Body of pancreas (tissue), 4 donors: ENCODE measurements around the gene DHRS4L2.

Experiments used
- POLR2A ChIP-seq, 3 donors: fragments of 450-650 bp; IDR thresholded peaks; one replicate each; pipeline ENCODE4 v1.6.1; 2016; ENCODE audit warnings: antibody characterized with exemption in 3 of 3, mild to moderate bottlenecking in 2 of 3
- TF ChIP-seq, protein P1 (sequence below), 7 experiments: fragments of 450-650 bp in 4 of 7; fragments of 200-600 bp in 3 of 7; sonication (generic) in 3 of 7; IDR thresholded peaks; one replicate each; pipeline ENCODE4 v1.5.1; 2016 to 2019; ENCODE audit warnings: antibody characterized with exemption in 7 of 7

DNA sequence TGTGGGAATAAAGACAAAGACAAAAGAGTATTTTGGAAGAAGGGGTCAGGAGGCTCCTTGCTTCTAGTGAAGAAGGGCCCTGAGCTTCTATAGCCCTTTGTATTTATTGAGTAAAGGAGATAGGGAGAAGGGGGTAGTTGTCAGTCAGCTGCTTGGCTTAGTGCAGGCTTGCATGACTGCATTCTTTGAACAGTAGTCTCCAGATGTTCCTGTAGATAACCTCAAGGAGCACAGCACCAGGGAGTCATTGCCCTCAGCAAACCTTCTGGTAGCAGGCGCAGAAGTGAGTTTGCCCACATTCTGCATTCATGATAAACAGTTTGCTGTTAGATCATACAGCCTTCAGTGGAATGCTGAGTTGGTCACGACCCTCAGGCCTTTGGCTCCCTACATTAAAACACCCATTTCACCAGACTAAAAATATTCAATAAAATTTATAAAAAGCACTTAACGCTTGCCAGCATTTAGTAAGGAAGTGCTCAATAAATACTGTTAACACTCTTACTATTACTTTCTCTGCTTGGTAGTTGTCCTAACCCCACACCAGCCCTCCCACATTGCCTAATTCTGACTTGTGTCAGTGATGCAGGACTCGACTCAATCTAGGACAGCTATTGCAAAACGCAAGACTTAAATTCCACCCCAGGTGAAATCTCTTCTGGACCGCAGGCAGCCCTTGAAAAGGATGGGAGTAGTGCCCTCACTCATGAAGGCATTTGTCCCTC, 38.2 kb upstream of the DHRS4L2 start:
- TF ChIP-seq, protein P1, sequence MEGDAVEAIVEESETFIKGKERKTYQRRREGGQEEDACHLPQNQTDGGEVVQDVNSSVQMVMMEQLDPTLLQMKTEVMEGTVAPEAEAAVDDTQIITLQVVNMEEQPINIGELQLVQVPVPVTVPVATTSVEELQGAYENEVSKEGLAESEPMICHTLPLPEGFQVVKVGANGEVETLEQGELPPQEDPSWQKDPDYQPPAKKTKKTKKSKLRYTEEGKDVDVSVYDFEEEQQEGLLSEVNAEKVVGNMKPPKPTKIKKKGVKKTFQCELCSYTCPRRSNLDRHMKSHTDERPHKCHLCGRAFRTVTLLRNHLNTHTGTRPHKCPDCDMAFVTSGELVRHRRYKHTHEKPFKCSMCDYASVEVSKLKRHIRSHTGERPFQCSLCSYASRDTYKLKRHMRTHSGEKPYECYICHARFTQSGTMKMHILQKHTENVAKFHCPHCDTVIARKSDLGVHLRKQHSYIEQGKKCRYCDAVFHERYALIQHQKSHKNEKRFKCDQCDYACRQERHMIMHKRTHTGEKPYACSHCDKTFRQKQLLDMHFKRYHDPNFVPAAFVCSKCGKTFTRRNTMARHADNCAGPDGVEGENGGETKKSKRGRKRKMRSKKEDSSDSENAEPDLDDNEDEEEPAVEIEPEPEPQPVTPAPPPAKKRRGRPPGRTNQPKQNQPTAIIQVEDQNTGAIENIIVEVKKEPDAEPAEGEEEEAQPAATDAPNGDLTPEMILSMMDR (IDR thresholded peaks at IDR 0.05) = no peak
- TF ChIP-seq POLR2A (IDR thresholded peaks at IDR 0.05) = no peak
